DND-41 (cell line): ENCODE data around the gene P2RY4.

ENCODE experiments used
- ATAC-seq: fragments of 200-7000 bp; cut with Tn5 transposase; 3 replicates; pipeline ENCODE4 v1.9.1; 2021; ENCODE audit warnings: low read depth; ENCODE audit not compliant: insufficient read depth
- DNase-seq: peaks from one replicate; pipeline ENCODE4 v3.0.0-alpha.2; 2020
- H2AFZ ChIP-seq: 2 replicates; pipeline ENCODE4 v1.6.0; 2012; ENCODE audit warnings: low read depth, low read length
- H3K27ac ChIP-seq: 2 replicates; pipeline ENCODE4 v1.5.1; 2012; ENCODE audit warnings: low read length, inconsistent platforms
- H3K27me3 ChIP-seq: fragments of 200-600 bp; sonication (generic); 2 replicates; pipeline ENCODE4 v1.6.0; 2012; ENCODE audit warnings: low read length, mild to moderate bottlenecking, inconsistent platforms; ENCODE audit not compliant: insufficient read depth, poor library complexity
- H3K36me3 ChIP-seq: 2 replicates; pipeline ENCODE4 v1.5.1; 2012; ENCODE audit warnings: low read length, inconsistent platforms; ENCODE audit not compliant: insufficient read depth
- H3K4me1 ChIP-seq: 2 replicates; pipeline ENCODE4 v1.5.1; 2012; ENCODE audit warnings: mild to moderate bottlenecking, low read length; ENCODE audit not compliant: insufficient read depth
- H3K4me2 ChIP-seq: 2 replicates; pipeline ENCODE4 v1.6.0; 2012; ENCODE audit warnings: mild to moderate bottlenecking, moderate library complexity, low read length, inconsistent platforms; ENCODE audit not compliant: insufficient read depth
- H3K4me3 ChIP-seq, 2 experiments: fragments of 200-600 bp in 1 of 2; shearing (Covaris generic) in 1 of 2; 2 replicates each; pipeline ENCODE4 v1.5.1; 2012 to 2016; ENCODE audit warnings: inconsistent platforms in 2 of 2, low read length in 2 of 2, mild to moderate bottlenecking in 2 of 2, low read depth in 1 of 2, moderate library complexity in 1 of 2
- H3K79me2 ChIP-seq: 2 replicates; pipeline ENCODE4 v1.6.0; 2012; ENCODE audit warnings: low read length, inconsistent platforms; ENCODE audit not compliant: insufficient read depth
- H3K9ac ChIP-seq: 2 replicates; pipeline ENCODE4 v1.6.0; 2012; ENCODE audit warnings: low read depth, mild to moderate bottlenecking, inconsistent platforms, low read length, moderate library complexity
- H3K9me3 ChIP-seq: 2 replicates; pipeline ENCODE4 v1.5.1; 2012; ENCODE audit warnings: low read length, moderate library complexity, mild to moderate bottlenecking, inconsistent platforms; ENCODE audit not compliant: insufficient read depth, severe bottlenecking
- H4K20me1 ChIP-seq: 2 replicates; pipeline ENCODE4 v1.6.0; 2012; ENCODE audit warnings: low read length; ENCODE audit not compliant: insufficient read depth
- EZH2 ChIP-seq: IDR thresholded peaks from 3 replicates; pipeline ENCODE4 v1.6.1; 2012; ENCODE audit warnings: borderline replicate concordance, low read depth, mild to moderate bottlenecking, moderate library complexity, low read length, inconsistent platforms; ENCODE audit not compliant: severe bottlenecking
- TF ChIP-seq, protein P1 (sequence below): IDR thresholded peaks from 2 replicates; pipeline ENCODE4 v1.5.1; 2012; ENCODE audit warnings: borderline replicate concordance, low read length, moderate library complexity, mild to moderate bottlenecking; ENCODE audit not compliant: poor library complexity, severe bottlenecking; ENCODE audit errors: extremely low read depth

P2RY4 gene

DNA sequence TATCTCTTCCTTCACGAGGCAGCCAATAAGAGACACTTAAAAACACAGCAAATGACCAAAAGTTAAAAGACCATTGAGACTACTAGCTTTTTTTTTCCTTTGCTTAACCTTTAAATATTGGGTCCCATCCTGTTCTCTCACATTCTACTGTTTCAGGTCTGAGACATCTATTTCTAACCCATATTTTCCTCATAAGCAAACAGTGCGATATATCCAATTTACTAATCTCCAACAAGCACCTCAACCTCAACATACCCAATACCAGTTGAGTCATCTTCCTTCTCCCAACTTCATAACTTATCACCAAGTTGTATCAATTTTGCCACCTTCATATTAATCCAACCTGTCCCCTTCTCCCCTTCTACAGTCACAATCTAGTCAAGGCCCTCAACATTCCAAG lies 18.5 kb downstream of the P2RY4 start:
- Histone ChIP-seq H3K27me3 (no peaks in the 10 kb centered on the region), H2AFZ (no peak overlapping the region), H3K9me3 (no peaks in the 10 kb centered on the region), H3K4me2 (no peak overlapping the region), H3K79me2 (no peaks in the 10 kb centered on the region), H3K9ac (no peak overlapping the region), H4K20me1 (no peaks in the 10 kb centered on the region), H3K4me3 (no peak overlapping the region), H3K36me3 (no peaks in the 10 kb centered on the region), H3K27ac (no peak overlapping the region), H3K4me1 (no peaks in the 10 kb centered on the region)
- DNase-seq (no peak), ATAC-seq (no peak)
- TF ChIP-seq, protein P1, sequence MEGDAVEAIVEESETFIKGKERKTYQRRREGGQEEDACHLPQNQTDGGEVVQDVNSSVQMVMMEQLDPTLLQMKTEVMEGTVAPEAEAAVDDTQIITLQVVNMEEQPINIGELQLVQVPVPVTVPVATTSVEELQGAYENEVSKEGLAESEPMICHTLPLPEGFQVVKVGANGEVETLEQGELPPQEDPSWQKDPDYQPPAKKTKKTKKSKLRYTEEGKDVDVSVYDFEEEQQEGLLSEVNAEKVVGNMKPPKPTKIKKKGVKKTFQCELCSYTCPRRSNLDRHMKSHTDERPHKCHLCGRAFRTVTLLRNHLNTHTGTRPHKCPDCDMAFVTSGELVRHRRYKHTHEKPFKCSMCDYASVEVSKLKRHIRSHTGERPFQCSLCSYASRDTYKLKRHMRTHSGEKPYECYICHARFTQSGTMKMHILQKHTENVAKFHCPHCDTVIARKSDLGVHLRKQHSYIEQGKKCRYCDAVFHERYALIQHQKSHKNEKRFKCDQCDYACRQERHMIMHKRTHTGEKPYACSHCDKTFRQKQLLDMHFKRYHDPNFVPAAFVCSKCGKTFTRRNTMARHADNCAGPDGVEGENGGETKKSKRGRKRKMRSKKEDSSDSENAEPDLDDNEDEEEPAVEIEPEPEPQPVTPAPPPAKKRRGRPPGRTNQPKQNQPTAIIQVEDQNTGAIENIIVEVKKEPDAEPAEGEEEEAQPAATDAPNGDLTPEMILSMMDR: no peak
- no peak for TF ChIP-seq EZH2

DNA sequence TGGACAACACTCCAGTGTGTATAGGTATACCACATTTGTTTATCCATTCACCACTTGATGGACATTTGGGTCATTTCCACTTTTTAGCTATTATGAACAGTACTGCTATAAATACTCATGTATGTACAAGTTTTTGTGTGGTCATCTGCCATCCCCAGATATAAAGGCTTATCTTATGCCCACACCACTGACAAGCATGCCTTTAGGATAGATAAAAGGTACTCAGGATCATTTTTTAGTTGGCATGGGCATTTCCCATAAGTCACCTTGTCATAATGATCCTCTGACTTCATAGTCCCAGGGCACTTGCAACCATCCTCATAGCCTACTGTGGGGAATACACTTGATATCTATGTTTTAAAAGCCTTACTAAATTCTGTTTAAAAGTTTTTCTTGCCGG lies 19.3 kb downstream of the P2RY4 start:
- Histone ChIP-seq H2AFZ (no peak overlapping the region), H3K27me3 (no peaks in the 10 kb centered on the region), H3K4me1 (no peaks in the 10 kb centered on the region), H3K9me3 (no peaks in the 10 kb centered on the region), H3K4me2 (no peak overlapping the region), H3K27ac (no peak overlapping the region), H3K4me3 (no peak overlapping the region), H3K79me2 (no peaks in the 10 kb centered on the region), H4K20me1 (no peaks in the 10 kb centered on the region), H3K36me3 (no peaks in the 10 kb centered on the region), H3K9ac (no peak overlapping the region)
- DNase-seq (no peak), ATAC-seq (no peak)
- TF ChIP-seq, protein P1: no peak
- TF ChIP-seq EZH2: no peak

DNA sequence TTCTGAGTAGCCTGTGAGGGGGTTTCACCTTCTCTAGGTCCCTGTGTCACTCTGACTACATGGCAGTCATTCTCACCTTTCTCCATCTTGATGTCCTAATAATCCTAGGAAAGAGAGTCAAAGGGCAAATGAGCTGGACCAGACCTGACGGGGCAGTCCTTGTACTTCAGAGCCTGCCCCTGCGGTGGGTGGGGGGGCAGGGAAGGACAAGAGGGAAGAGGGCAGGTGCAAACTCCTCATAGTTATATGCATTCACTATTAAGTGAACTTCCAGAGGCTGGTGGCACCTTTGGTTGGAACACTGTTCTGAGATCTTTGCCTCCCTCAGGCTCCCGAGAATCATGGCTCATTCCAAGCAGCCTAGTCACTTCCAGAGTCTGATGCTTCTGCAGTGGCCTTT lies 25.6 kb downstream of the P2RY4 start, which contains the start of gene AWAT1:
Gene AWAT1, plus strand, starts transcription at position 301 of the 400 bp plus-strand sequence. Its CDS starts 41 bp downstream, at position 342.
- no peak within 1 kb of the TSS for H3K27ac ChIP-seq
- no peak within 1 kb of the TSS for H2AFZ ChIP-seq
- no peak for TF ChIP-seq EZH2
- TF ChIP-seq, protein P1: no peak
- no peaks in the 10 kb centered on the region for H3K9me3 ChIP-seq
- H3K79me2 ChIP-seq: no peaks in the 10 kb centered on the region
- no peaks in the 10 kb centered on the region for H3K27me3 ChIP-seq
- H3K36me3 ChIP-seq: no peaks in the 10 kb centered on the region
- H3K4me2 ChIP-seq: no peak within 1 kb of the TSS
- H4K20me1 ChIP-seq: no peaks in the 10 kb centered on the region
- no peak for ATAC-seq
- no peak within 1 kb of the TSS for H3K9ac ChIP-seq
- H3K4me3 ChIP-seq: no peak within 1 kb of the TSS
- no peaks in the 10 kb centered on the region for H3K4me1 ChIP-seq
- no peak for DNase-seq

DNA sequence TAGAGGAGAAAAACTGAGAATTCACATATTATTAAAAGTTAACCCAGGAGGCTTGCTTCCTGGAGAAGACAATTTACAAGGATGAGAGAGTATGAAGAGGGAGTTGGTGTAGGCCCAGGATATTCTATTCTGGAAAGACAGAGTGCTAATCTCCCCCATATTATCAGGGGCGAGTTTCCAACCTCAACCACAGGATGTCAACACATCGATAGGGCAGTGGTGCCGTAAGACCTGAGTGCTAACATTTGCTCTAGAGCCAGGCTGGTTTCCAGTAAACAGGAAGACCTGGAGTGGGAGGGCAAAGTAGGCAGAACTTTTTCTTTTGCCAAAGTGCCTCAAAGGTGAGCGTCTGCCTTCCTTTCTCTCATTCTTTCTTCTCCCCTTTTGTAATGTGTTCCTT lies 28.3 kb downstream of the P2RY4 start:
- Histone ChIP-seq H3K4me2 (no peak overlapping the region), H2AFZ (no peak overlapping the region), H3K9me3 (no peaks in the 10 kb centered on the region), H3K36me3 (no peaks in the 10 kb centered on the region), H3K4me1 (no peaks in the 10 kb centered on the region), H3K4me3 (no peak overlapping the region), H3K9ac (no peak overlapping the region), H3K27me3 (no peaks in the 10 kb centered on the region), H4K20me1 (no peaks in the 10 kb centered on the region), H3K79me2 (no peaks in the 10 kb centered on the region), H3K27ac (no peak overlapping the region)
- ATAC-seq: no peak
- no peak for DNase-seq
- TF ChIP-seq EZH2: no peak
- TF ChIP-seq, protein P1: no peak
